Islet of Langerhans (tissue), 1 donor: ENCODE results near the gene TP53TG5.

Experiments
- FAIRE-seq: peaks from one replicate; lab custom pipeline; 2011; peaks lifted over from hg19 to GRCh38; lab: Jason Lieb, UNC

TP53TG5 gene

GRCh38 chr20:45405571-45406259 lies 27.6 kb upstream of the TP53TG5 start:
- FAIRE-seq: no peak

GRCh38 chr20:45404438-45404837 lies 26.3 kb upstream of the TP53TG5 start:
- FAIRE-seq: no peak

- no peak for FAIRE-seq
Observed at GRCh38 chr20:45402946-45403345, 24.8 kb upstream of the TP53TG5 start.

- FAIRE-seq: no peak
Observed at GRCh38 chr20:45400346-45401031, 22.4 kb upstream of the TP53TG5 start.

GRCh38 chr20:45399018-45399417 lies 20.9 kb upstream of the TP53TG5 start:
- FAIRE-seq: no peak

- no peak for FAIRE-seq
Observed at GRCh38 chr20:45395114-45395415, 16.9 kb upstream of the TP53TG5 start.

GRCh38 chr20:45394221-45395113 lies 16.3 kb upstream of the TP53TG5 start:
- FAIRE-seq: no peak

- no peak for FAIRE-seq
Observed at GRCh38 chr20:45392733-45393132, 14.6 kb upstream of the TP53TG5 start.

GRCh38 chr20:45391559-45391958 lies 13.4 kb upstream of the TP53TG5 start:
- FAIRE-seq: no peak

- no peak for FAIRE-seq
Observed at GRCh38 chr20:45390931-45391330, 12.8 kb upstream of the TP53TG5 start.

GRCh38 chr20:45387274-45387673 lies 9.1 kb upstream of the TP53TG5 start:
- no peak for FAIRE-seq

- no peak for FAIRE-seq
Observed at GRCh38 chr20:45377269-45377668, 856 bp downstream of the TP53TG5 start.

GRCh38 chr20:45374966-45375365 lies 3.2 kb downstream of the TP53TG5 start:
- FAIRE-seq: no peak

- FAIRE-seq: no peak
Observed at GRCh38 chr20:45374101-45374467, 4.0 kb downstream of the TP53TG5 start.

- FAIRE-seq: no peak
Observed at GRCh38 chr20:45373353-45374100, 4.6 kb downstream of the TP53TG5 start.

- no peak for FAIRE-seq
Observed at GRCh38 chr20:45372646-45373352, 5.3 kb downstream of the TP53TG5 start.

GRCh38 chr20:45372241-45372640 lies 5.9 kb downstream of the TP53TG5 start:
- FAIRE-seq: no peak

GRCh38 chr20:45370571-45371160 lies 7.5 kb downstream of the TP53TG5 start:
- FAIRE-seq: no peak

- no peak for FAIRE-seq
Observed at GRCh38 chr20:45368221-45368980, 9.7 kb downstream of the TP53TG5 start.

GRCh38 chr20:45367126-45367525 lies 11.0 kb downstream of the TP53TG5 start:
- FAIRE-seq: no peak

GRCh38 chr20:45366631-45367030 lies 11.5 kb downstream of the TP53TG5 start:
- FAIRE-seq: no peak
